LoVo (cell line): ENCODE measurements around the gene TSPAN2.
"Not testable (repeated sequence)": the region's sequence is repeated elsewhere in the genome, so short reads cannot be mapped to it uniquely, and the experiment has no call there.

Experiments used
- DNase-seq: peaks from one replicate; pipeline ENCODE4 v3.0.0-alpha.2; 2016; ENCODE audit warnings: low spot score

The TSPAN2 gene

GRCh38 chr1:115036814-115037507, 52.3 kb downstream of the TSPAN2 start:
- no peak for DNase-seq

GRCh38 chr1:115035652-115036051, 53.7 kb downstream of the TSPAN2 start:
- no peak for DNase-seq

- no peak for DNase-seq
Measured at GRCh38 chr1:115031595-115031994, 57.7 kb downstream of the TSPAN2 start.

- no peak for DNase-seq
Measured at GRCh38 chr1:115029526-115029925, 59.8 kb downstream of the TSPAN2 start, which contains the start of gene TSHB. TSS of gene TSHB (plus strand) at chr1:115029826. CDS start at chr1:115033363, 3,537 bp downstream.

- DNase-seq, result no peak
Measured at GRCh38 chr1:115023593-115023992, 65.7 kb downstream of the TSPAN2 start.

GRCh38 chr1:115021145-115021544, 68.2 kb downstream of the TSPAN2 start:
- no peak for DNase-seq

- DNase-seq, result not testable (repeated sequence)
Measured at GRCh38 chr1:115019549-115019948, 69.8 kb downstream of the TSPAN2 start.

GRCh38 chr1:115013792-115014191, 75.5 kb downstream of the TSPAN2 start:
- DNase-seq, result no peak

GRCh38 chr1:115012434-115012833, 76.9 kb downstream of the TSPAN2 start:
- DNase-seq, result no peak

- no peak for DNase-seq
Measured at GRCh38 chr1:115012006-115012405, 77.3 kb downstream of the TSPAN2 start.

GRCh38 chr1:115006191-115006590, 83.1 kb downstream of the TSPAN2 start:
- no peak for DNase-seq
